Caco-2 (cell line): ENCODE results near the gene SOCS2. TPM values are rescaled to one million over a fixed set of nuclear protein-coding genes. Genes with fewer than 3 reads are reported as not detected.

Experiments used
- BruUV-seq: library from RNA; stranded (reverse); fragments of 400-500 nt; replicated peaks from 2 replicates; lab custom pipeline; 2021; lab: Mats Ljungman, UMichigan
- CTCF ChIA-PET: fragments of 300-600 bp; sonication (Branson Sonifier 250); formaldehyde crosslinking; loops from one replicate; lab custom pipeline; 2022; ENCODE audit warnings: antibody characterized with exemption; lab: Charles Lee
- POLR2A ChIA-PET: fragments of 300-600 bp; sonication (Branson Sonifier 250); formaldehyde crosslinking; loops from one replicate; lab custom pipeline; 2022; ENCODE audit warnings: antibody characterized with exemption; lab: Charles Lee
- DNase-seq, 2 experiments: peaks; one replicate each; pipeline versions ENCODE4 v3.0.0 to v3.0.0-alpha.2; 2020 to 2022
- H3K27me3 ChIP-seq: replicated peaks from 2 replicates; pipeline ENCODE4 v1.6.0; 2011; ENCODE audit warnings: low read length; ENCODE audit not compliant: control insufficient read depth, insufficient read depth
- H3K36me3 ChIP-seq: 2 replicates; pipeline ENCODE4 v1.5.1; 2011; ENCODE audit warnings: low read length; ENCODE audit not compliant: control insufficient read depth, insufficient read depth
- H3K4me1 ChIP-seq: fragments of 250-450 bp; sonication (Bioruptor Pico); 2 replicates; pipeline ENCODE4 v1.5.1; 2020; ENCODE audit warnings: mild to moderate bottlenecking
- H3K4me3 ChIP-seq: 2 replicates; pipeline ENCODE4 v1.5.1; 2011; ENCODE audit warnings: low read depth, mild to moderate bottlenecking, control low read depth, low read length
- H3K9me3 ChIP-seq: fragments of 250-450 bp; sonication (Bioruptor Pico); 2 replicates; pipeline ENCODE4 v1.5.1; 2020; ENCODE audit warnings: mild to moderate bottlenecking, moderate library complexity
- H3K27ac Mint-ChIP-seq: one replicate; pipeline ENCODE4 v1.8.0; 2022; ENCODE audit warnings: mixed read lengths; ENCODE audit not compliant: unreplicated experiment
- H3K27me3 Mint-ChIP-seq: one replicate; pipeline ENCODE4 v1.8.0; 2022; ENCODE audit warnings: mixed read lengths; ENCODE audit not compliant: insufficient read depth, unreplicated experiment
- H3K36me3 Mint-ChIP-seq: one replicate; pipeline ENCODE4 v1.8.0; 2022; ENCODE audit warnings: mild to moderate bottlenecking, mixed read lengths; ENCODE audit not compliant: insufficient read depth, unreplicated experiment
- H3K4me1 Mint-ChIP-seq: one replicate; pipeline ENCODE4 v1.8.0; 2022; ENCODE audit warnings: low read depth, mixed read lengths; ENCODE audit not compliant: unreplicated experiment
- H3K4me3 Mint-ChIP-seq: one replicate; pipeline ENCODE4 v1.8.0; 2022; ENCODE audit warnings: mild to moderate bottlenecking, moderate library complexity, mixed read lengths; ENCODE audit not compliant: unreplicated experiment
- H3K9me3 Mint-ChIP-seq: one replicate; pipeline ENCODE4 v1.8.0; 2022; ENCODE audit warnings: mixed read lengths; ENCODE audit not compliant: unreplicated experiment
- CTCF ChIP-seq, 2 experiments: fragments of 200-600 bp in 1 of 2; IDR thresholded peaks; 1 replicate in 1 of 2; 2 replicates in 1 of 2; pipeline versions ENCODE4 v1.5.1 to v1.8.0; 2011 to 2022; ENCODE audit warnings: antibody characterized with exemption in 1 of 2, control low read depth in 1 of 2, inconsistent platforms in 1 of 2, low read depth in 1 of 2, low read length in 1 of 2, mild to moderate bottlenecking in 1 of 2, moderate library complexity in 1 of 2; ENCODE audit not compliant: insufficient read depth in 1 of 2, severe bottlenecking in 1 of 2, unreplicated experiment in 1 of 2
- intact Hi-C: fragments of 100-400 bp; cut with micrococcal nuclease; formaldehyde crosslinking; loops from one replicate; pipeline ENCODE4 v1.10.0; 2022; ENCODE audit not compliant: unreplicated experiment
- total RNA-seq: library from RNA; stranded (reverse); gene quantifications from 2 replicates; pipeline ENCODE4 v1.2.3, GENCODE V29; 2022

Gene SOCS2
- total RNA-seq, 1 experiment from 2014 or later, result 95.4 TPM

DNA sequence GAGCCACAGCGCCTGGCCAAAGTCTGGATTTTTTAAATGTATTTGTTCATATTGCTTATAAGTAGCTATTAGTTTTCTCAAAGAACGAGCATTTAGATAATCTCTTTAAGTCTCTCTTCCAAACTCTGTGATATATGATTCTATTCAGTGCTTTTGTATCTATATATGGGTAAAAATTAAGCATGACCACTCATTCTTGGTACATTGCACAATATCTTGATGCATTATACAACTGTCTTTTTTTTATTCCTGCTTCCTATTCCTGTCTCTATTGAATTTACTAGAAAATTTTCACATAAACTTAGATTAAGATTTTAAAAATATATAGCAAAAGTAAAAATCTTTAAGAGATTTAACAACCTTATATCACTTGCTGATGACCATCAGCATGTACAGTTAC, 29.1 kb downstream of the SOCS2 start:
- Histone ChIP-seq H3K27me3 (no peaks in the 10 kb centered on the region), H3K4me1 (no peaks in the 10 kb centered on the region), H3K9me3 (no peaks in the 10 kb centered on the region), H3K36me3 (no peaks in the 10 kb centered on the region), H3K4me3 (no peak overlapping the region)
- no TSS peak for BruUV-seq
- Mint-ChIP-seq H3K36me3 (no peaks in the 10 kb centered on the region), H3K27me3 (no peaks in the 10 kb centered on the region), H3K27ac (no peak overlapping the region), H3K4me1 (no peaks in the 10 kb centered on the region), H3K9me3 (no peaks in the 10 kb centered on the region), H3K4me3 (no peak overlapping the region)
- TF ChIP-seq CTCF (IDR thresholded peaks at IDR 0.05; ENCODE audit: insufficient read depth in 1 of 2, low read depth in 1 of 2, low read length in 1 of 2, severe bottlenecking in 1 of 2, unreplicated experiment in 1 of 2), result no peak
- ChIA-PET CTCF (no interaction called here), POLR2A (no interaction called here)
- intact Hi-C loops, result no loop called here
- no peak for DNase-seq

DNA sequence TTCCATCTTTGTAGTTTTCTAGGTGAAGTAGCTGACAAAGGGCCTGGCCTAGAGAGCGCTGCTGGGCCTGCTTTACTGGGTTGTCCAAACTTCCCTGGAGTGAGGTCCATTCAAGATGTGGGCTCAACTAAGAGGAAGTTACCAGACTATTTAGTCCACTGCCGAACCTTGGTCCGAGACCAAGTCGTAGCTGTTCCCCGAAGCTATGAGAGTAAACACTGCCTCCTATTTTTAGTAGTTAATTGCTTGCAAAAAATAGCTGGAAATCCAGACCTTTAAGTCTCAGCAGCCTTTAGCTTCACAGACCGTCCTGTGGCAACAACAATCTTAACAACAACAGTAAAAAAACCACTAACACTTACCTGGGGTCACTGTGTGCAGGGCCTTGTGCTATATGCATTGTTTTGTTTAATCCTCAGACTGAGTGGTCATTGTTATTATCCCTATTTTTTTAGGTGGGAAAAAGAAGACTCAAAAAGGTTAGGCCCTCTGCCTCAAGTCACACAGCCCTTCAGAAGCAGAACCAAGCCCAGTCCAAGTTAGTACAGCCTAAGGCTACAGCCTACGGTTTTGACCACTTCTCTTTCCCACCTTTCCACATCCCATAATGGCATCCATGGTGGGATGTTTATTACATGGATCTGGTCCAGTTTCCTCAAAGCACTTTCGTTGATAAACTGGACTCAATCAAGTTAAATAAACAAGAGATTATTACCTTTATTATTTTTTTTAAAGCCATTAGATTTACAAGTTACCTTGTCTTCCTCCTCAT, 30.6 kb downstream of the SOCS2 start:
- H3K4me1 Mint-ChIP-seq, result no peaks in the 10 kb centered on the region
- H3K4me1 ChIP-seq, result no peaks in the 10 kb centered on the region
- H3K9me3 Mint-ChIP-seq, result no peaks in the 10 kb centered on the region
- intact Hi-C loops, result no loop called here
- H3K9me3 ChIP-seq, result no peaks in the 10 kb centered on the region
- TF ChIP-seq CTCF (IDR thresholded peaks at IDR 0.05; ENCODE audit: insufficient read depth in 1 of 2, low read depth in 1 of 2, low read length in 1 of 2, severe bottlenecking in 1 of 2, unreplicated experiment in 1 of 2), result no peak
- no peaks in the 10 kb centered on the region for H3K36me3 ChIP-seq
- no peak overlapping the region for H3K4me3 Mint-ChIP-seq
- no peak overlapping the region for H3K27ac Mint-ChIP-seq
- ChIA-PET CTCF (interaction anchor here (0.5 to 1.3 kb wide), 2 partner anchors 33 to 249 kb away, joined by 3 to 5 read pairs; no protein-coding TSS in a partner anchor), POLR2A (no interaction called here)
- no peaks in the 10 kb centered on the region for H3K36me3 Mint-ChIP-seq
- DNase-seq, result no peak
- H3K27me3 Mint-ChIP-seq, result no peaks in the 10 kb centered on the region
- no peak overlapping the region for H3K4me3 ChIP-seq
- no TSS peak for BruUV-seq
- H3K27me3 ChIP-seq, result no peaks in the 10 kb centered on the region

GRCh38 chr12:93603762-93604161, 31.3 kb downstream of the SOCS2 start:
- no peaks in the 10 kb centered on the region for H3K4me1 ChIP-seq
- POLR2A ChIA-PET, result interaction anchor here (1.1 kb wide), 1 partner anchor 73 kb away, joined by 3 read pairs; the partner anchor contains the start of gene CRADD
- no peaks in the 10 kb centered on the region for H3K36me3 Mint-ChIP-seq
- H3K4me3 ChIP-seq, result no peak overlapping the region
- H3K4me1 Mint-ChIP-seq, result no peaks in the 10 kb centered on the region
- CTCF ChIA-PET, result no interaction called here
- no peaks in the 10 kb centered on the region for H3K9me3 ChIP-seq
- intact Hi-C loops, result no loop called here
- no TSS peak for BruUV-seq
- no peaks in the 10 kb centered on the region for H3K9me3 Mint-ChIP-seq
- H3K27me3 ChIP-seq, result no peaks in the 10 kb centered on the region
- no peak for TF ChIP-seq CTCF (IDR thresholded peaks at IDR 0.05; ENCODE audit: insufficient read depth in 1 of 2, low read depth in 1 of 2, low read length in 1 of 2, severe bottlenecking in 1 of 2, unreplicated experiment in 1 of 2)
- no peak overlapping the region for H3K27ac Mint-ChIP-seq
- H3K36me3 ChIP-seq, result no peaks in the 10 kb centered on the region
- DNase-seq, result no peak
- no peak overlapping the region for H3K4me3 Mint-ChIP-seq
- H3K27me3 Mint-ChIP-seq, result no peaks in the 10 kb centered on the region
